C4-2B (cell line): Measurements from ENCODE around the gene SCTR.

Source experiments
- ZFX ChIP-seq: fragments of 450-650 bp; IDR thresholded peaks from 2 replicates; pipeline ENCODE4 v1.6.1; 2017
- TF ChIP-seq, protein P1 (sequence below): fragments of 450-650 bp; conservative IDR thresholded peaks from 2 replicates; pipeline ENCODE4 v1.5.1; 2017; ENCODE audit warnings: mild to moderate bottlenecking

DNA sequence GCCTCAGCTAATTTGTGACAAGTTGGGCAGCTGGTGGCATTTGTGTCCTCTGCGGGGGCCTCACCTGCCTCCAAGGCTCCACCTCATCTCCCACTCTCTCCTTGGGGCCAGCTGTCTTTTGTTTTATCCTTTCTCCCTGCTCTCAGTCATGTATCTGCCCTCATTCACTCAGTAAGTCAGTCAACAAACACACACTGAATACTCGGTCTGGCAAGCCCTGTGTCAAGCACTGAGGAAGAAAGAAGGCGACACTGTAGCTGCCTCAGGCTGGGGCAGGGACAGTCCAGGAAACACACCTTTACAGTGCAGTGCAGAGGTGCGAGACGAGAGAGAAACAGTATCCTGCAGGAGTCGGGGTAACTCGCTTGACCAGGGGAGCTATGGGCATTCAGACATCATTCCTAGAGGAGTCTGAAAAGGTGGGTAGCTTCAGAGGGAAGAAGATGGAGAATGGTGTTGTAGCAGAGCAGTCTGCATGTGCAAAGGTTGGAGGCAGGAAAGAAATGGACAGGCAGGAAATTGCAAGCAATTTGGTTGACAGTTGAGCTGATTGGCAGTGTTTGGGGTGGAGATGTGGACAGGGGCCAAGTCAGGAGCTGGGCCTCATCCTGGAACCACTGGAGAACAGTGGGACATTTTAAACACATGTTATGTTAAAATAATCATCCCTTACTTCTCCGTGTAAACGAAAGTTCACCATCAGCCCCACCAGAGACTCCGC, 34.9 kb downstream of the SCTR start:
- TF ChIP-seq, protein P1, sequence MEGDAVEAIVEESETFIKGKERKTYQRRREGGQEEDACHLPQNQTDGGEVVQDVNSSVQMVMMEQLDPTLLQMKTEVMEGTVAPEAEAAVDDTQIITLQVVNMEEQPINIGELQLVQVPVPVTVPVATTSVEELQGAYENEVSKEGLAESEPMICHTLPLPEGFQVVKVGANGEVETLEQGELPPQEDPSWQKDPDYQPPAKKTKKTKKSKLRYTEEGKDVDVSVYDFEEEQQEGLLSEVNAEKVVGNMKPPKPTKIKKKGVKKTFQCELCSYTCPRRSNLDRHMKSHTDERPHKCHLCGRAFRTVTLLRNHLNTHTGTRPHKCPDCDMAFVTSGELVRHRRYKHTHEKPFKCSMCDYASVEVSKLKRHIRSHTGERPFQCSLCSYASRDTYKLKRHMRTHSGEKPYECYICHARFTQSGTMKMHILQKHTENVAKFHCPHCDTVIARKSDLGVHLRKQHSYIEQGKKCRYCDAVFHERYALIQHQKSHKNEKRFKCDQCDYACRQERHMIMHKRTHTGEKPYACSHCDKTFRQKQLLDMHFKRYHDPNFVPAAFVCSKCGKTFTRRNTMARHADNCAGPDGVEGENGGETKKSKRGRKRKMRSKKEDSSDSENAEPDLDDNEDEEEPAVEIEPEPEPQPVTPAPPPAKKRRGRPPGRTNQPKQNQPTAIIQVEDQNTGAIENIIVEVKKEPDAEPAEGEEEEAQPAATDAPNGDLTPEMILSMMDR: no peak
- no peak for TF ChIP-seq ZFX
